IMR-90 (cell line): ENCODE results near the gene COQ4. TPM values are rescaled to one million over a fixed set of nuclear protein-coding genes. Genes with fewer than 3 reads are reported as not detected.

Experiments used
- ATAC-seq: fragments of 200-7000 bp; cut with Tn5 transposase; 2 replicates; pipeline ENCODE4 v1.9.1; 2020; ENCODE audit warnings: low read depth, mild to moderate bottlenecking, moderate library complexity
- BruUV-seq: library from RNA; stranded (reverse); fragments of 400-500 nt; replicated peaks from 2 replicates; lab custom pipeline; 2021; lab: Mats Ljungman, UMichigan
- CTCF ChIA-PET: fragments of 300-600 bp; formaldehyde crosslinking; extraction: SDS; loops from one replicate; lab custom pipeline; 2021; ENCODE audit warnings: antibody characterized with exemption; lab: Yijun Ruan, JAX
- POLR2A ChIA-PET: fragments of 300-600 bp; sonication (Branson Sonifier 250); formaldehyde crosslinking; loops from one replicate; lab custom pipeline; 2022; ENCODE audit warnings: antibody characterized with exemption; ENCODE audit not compliant: unreplicated experiment; lab: Charles Lee
- DNase-seq: peaks from one replicate; pipeline ENCODE4 v3.0.0; 2013
- H2AFZ ChIP-seq: replicated peaks from 2 replicates; pipeline ENCODE3; 2013; ENCODE audit warnings: low read length, mild to moderate bottlenecking; ENCODE audit not compliant: poor library complexity
- H2AK5ac ChIP-seq: 2 replicates; pipeline ENCODE4 v1.6.1; 2013; ENCODE audit warnings: low read depth, low read length, inconsistent platforms
- H2AK9ac ChIP-seq: replicated peaks from 2 replicates; pipeline ENCODE3; 2013; ENCODE audit warnings: mild to moderate bottlenecking, low read depth, low read length, moderate library complexity; ENCODE audit not compliant: poor library complexity
- H2BK120ac ChIP-seq: 2 replicates; pipeline ENCODE4 v1.6.1; 2013; ENCODE audit warnings: low read depth, low read length, inconsistent platforms
- H2BK15ac ChIP-seq: 3 replicates; pipeline ENCODE4 v1.6.1; 2013; ENCODE audit warnings: low read depth, low read length, inconsistent platforms
- H2BK20ac ChIP-seq: 2 replicates; pipeline ENCODE4 v1.6.1; 2013; ENCODE audit warnings: low read depth, mild to moderate bottlenecking, inconsistent platforms, low read length, moderate library complexity
- H2BK5ac ChIP-seq: 2 replicates; pipeline ENCODE4 v1.6.1; 2013; ENCODE audit warnings: mild to moderate bottlenecking, low read depth, low read length, inconsistent platforms; ENCODE audit not compliant: poor library complexity, severe bottlenecking
- H3K14ac ChIP-seq: replicated peaks from 2 replicates; pipeline ENCODE4 v1.6.1; 2013; ENCODE audit warnings: low read depth, low read length, inconsistent platforms
- H3K18ac ChIP-seq: 2 replicates; pipeline ENCODE4 v1.6.1; 2013; ENCODE audit warnings: low read depth, low read length, control low read depth
- H3K23ac ChIP-seq: 2 replicates; pipeline ENCODE4 v1.6.1; 2013; ENCODE audit warnings: low read depth, low read length, inconsistent platforms
- H3K27ac ChIP-seq: 2 replicates; pipeline ENCODE4 v1.5.1; 2013; ENCODE audit warnings: mild to moderate bottlenecking, control low read depth, low read length; ENCODE audit not compliant: insufficient read depth
- H3K27me3 ChIP-seq: 2 replicates; pipeline ENCODE4 v1.6.1; 2013; ENCODE audit warnings: low read length; ENCODE audit not compliant: control insufficient read depth, insufficient read depth
- H3K36me3 ChIP-seq: 2 replicates; pipeline ENCODE4 v1.6.1; 2013; ENCODE audit warnings: low read length, mixed read lengths; ENCODE audit not compliant: control insufficient read depth, insufficient read depth
- H3K4ac ChIP-seq: 2 replicates; pipeline ENCODE4 v1.6.1; 2013; ENCODE audit warnings: low read depth, low read length, inconsistent platforms
- H3K4me1 ChIP-seq: 2 replicates; pipeline ENCODE4 v1.6.1; 2013; ENCODE audit warnings: low read length, mixed read lengths; ENCODE audit not compliant: control insufficient read depth, insufficient read depth
- H3K4me2 ChIP-seq: 2 replicates; pipeline ENCODE4 v1.6.1; 2013; ENCODE audit warnings: low read depth, mild to moderate bottlenecking, control low read depth, low read length, moderate library complexity
- H3K4me3 ChIP-seq: 2 replicates; pipeline ENCODE4 v1.5.1; 2013; ENCODE audit warnings: low read depth, mild to moderate bottlenecking, control low read depth, low read length, moderate library complexity; ENCODE audit not compliant: insufficient read depth
- H3K56ac ChIP-seq: 2 replicates; pipeline ENCODE4 v1.6.1; 2013; ENCODE audit warnings: low read length, inconsistent platforms; ENCODE audit not compliant: insufficient read depth; ENCODE audit errors: extremely low read depth
- H3K79me1 ChIP-seq, 2 experiments: 2 replicates each; pipeline ENCODE4 v1.6.1; 2013; ENCODE audit warnings: low read length in 2 of 2, inconsistent platforms in 1 of 2, low read depth in 1 of 2
- H3K9ac ChIP-seq: 2 replicates; pipeline ENCODE4 v1.6.1; 2013; ENCODE audit warnings: low read depth, low read length, control low read depth
- H3K9me1 ChIP-seq: 2 replicates; pipeline ENCODE4 v1.6.1; 2013; ENCODE audit warnings: low read length, inconsistent platforms; ENCODE audit not compliant: insufficient read depth
- H3K9me3 ChIP-seq: 2 replicates; pipeline ENCODE4 v1.6.1; 2013; ENCODE audit warnings: low read length; ENCODE audit not compliant: control insufficient read depth, insufficient read depth
- H4K20me1 ChIP-seq: 2 replicates; pipeline ENCODE4 v1.6.1; 2013; ENCODE audit warnings: low read length, inconsistent platforms; ENCODE audit not compliant: insufficient read depth
- H4K5ac ChIP-seq: 2 replicates; pipeline ENCODE4 v1.6.1; 2013; ENCODE audit warnings: mild to moderate bottlenecking, low read depth, low read length, control low read depth
- H4K8ac ChIP-seq, 2 experiments: 2 replicates each; pipeline ENCODE4 v1.6.1; 2013; ENCODE audit warnings: low read depth in 2 of 2, low read length in 2 of 2, control low read depth in 1 of 2, inconsistent platforms in 1 of 2
- H4K91ac ChIP-seq: 2 replicates; pipeline ENCODE4 v1.6.1; 2013; ENCODE audit warnings: low read depth, low read length, inconsistent platforms; ENCODE audit not compliant: insufficient read depth
- CEBPB ChIP-seq: IDR thresholded peaks from 2 replicates; pipeline ENCODE4 v1.6.1; 2012; ENCODE audit warnings: low read depth, low read length, improper control_type of control experiment
- MAZ ChIP-seq: IDR thresholded peaks from 2 replicates; pipeline ENCODE4 v1.6.1; 2012; ENCODE audit warnings: low read depth, mild to moderate bottlenecking, low read length, improper control_type of control experiment, moderate library complexity, borderline replicate concordance
- NFE2L2 ChIP-seq: fragments of 150-350 bp; IDR thresholded peaks from 2 replicates; pipeline ENCODE4 v1.6.1; 2016; ENCODE audit warnings: low read depth, mild to moderate bottlenecking, low read length
- POLR2A ChIP-seq: IDR thresholded peaks from 2 replicates; pipeline ENCODE4 v1.6.1; 2012; ENCODE audit warnings: mild to moderate bottlenecking, low read depth, low read length
- RAD21 ChIP-seq: IDR thresholded peaks from 2 replicates; pipeline ENCODE4 v1.6.1; 2012; ENCODE audit warnings: low read length, improper control_type of control experiment
- RFX5 ChIP-seq: IDR thresholded peaks from 2 replicates; pipeline ENCODE4 v1.8.0; 2012; ENCODE audit warnings: low read depth, mild to moderate bottlenecking, low read length, moderate library complexity
- SMC3 ChIP-seq: fragments of 150-350 bp; IDR thresholded peaks from 2 replicates; pipeline ENCODE4 v1.6.1; 2016; ENCODE audit warnings: low read depth, mild to moderate bottlenecking, antibody characterized with exemption, low read length, moderate library complexity
- WGBS, 2 experiments: methylation state at CpG; one replicate each; pipeline versions ENCODE4 v1.1.5 to v1.1.7; 2013; ENCODE audit warnings: missing lambda C conversion rate in 2 of 2; ENCODE audit not compliant: insufficient read length in 1 of 2; ENCODE audit errors: extremely low coverage in 2 of 2; 5-methylcytosine and 5-hydroxymethylcytosine counted together
- dilution Hi-C: fragments of 300-500 bp; cut with HindIII; formaldehyde crosslinking; loops from one replicate; pipeline ENCODE4 v1.14.3; 2018; ENCODE audit warnings: low sequenced_read_pairs; ENCODE audit not compliant: unreplicated experiment
- in situ Hi-C: fragments of 300-500 bp; cut with MboI; formaldehyde crosslinking; loops from 3 replicates; pipeline ENCODE4 v1.14.3; 2019; ENCODE audit warnings: low sequenced_read_pairs, inconsistent platforms, mixed read lengths
- intact Hi-C: fragments of 100-400 bp; cut with micrococcal nuclease; formaldehyde crosslinking; loops from 2 replicates; pipeline ENCODE4 v1.10.0; 2022
- polyA plus RNA-seq, 3 experiments: library from polyadenylated mRNA; depleted of rRNA; stranded (reverse); fragments of >200 nt; gene quantifications; 2 replicates each; pipeline ENCODE4 v1.2.3, GENCODE V29; 2012; ENCODE audit warnings: low replicate concordance in 1 of 3
- total RNA-seq: library from RNA; depleted of rRNA; stranded (reverse); fragments of >200 nt; gene quantifications from 2 replicates; pipeline ENCODE4 v1.2.3, GENCODE V29; 2012
- TF ChIP-seq, protein P1 (sequence below): fragments of 150-350 bp; IDR thresholded peaks from 2 replicates; pipeline ENCODE4 v1.6.1; 2016; ENCODE audit warnings: low read depth, mild to moderate bottlenecking, low read length, moderate library complexity, borderline replicate concordance
- TF ChIP-seq, protein P2 (sequence below): fragments of 150-350 bp; IDR thresholded peaks from 2 replicates; pipeline ENCODE4 v1.6.1; 2017; ENCODE audit warnings: mild to moderate bottlenecking, antibody characterized with exemption, low read length, low read depth

The COQ4 gene
- total and polyA plus RNA-seq, 2 of the 4 experiments (the other 2 are of a cell fraction): 20.1 to 41.4 TPM

DNA sequence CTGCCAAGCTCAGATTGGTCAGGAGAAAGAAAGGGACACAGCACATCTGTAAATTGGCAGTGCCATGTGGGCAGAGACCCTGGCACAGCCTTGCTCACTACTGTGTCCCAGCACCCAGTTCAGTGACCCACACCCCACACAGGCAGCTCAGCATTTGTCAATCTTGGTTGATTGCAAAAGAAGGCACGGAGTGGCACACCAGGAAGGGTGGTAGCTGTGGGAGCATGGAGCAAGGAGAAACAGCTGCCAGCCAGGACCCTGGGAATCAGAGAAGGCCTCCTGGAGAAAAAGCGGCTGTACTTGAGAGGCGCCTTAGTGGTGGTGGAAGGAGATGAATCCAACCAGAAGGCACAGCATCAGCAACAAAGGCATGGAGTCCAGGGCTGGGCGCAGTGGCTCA, 21.2 kb downstream of the COQ4 start:
- ATAC-seq: no peak
- Histone ChIP-seq H3K18ac (no peak overlapping the region), H3K14ac (no peak overlapping the region), H3K23ac (no peak overlapping the region), H3K4me1 (peaks cover 4% of the 10 kb centered on the region; the same call in 1 of the 2 replicates), H3K27ac (no peak overlapping the region), H3K56ac (no peak overlapping the region), H3K4ac (no peak overlapping the region), H2BK120ac (no peak overlapping the region), H3K79me1 (peaks cover 4 to 29% of the 10 kb centered on the region in 2 experiments; a peak in 3 of 4 replicates), H2BK20ac (no peak overlapping the region), H4K5ac (no peak overlapping the region), H3K27me3 (no peaks in the 10 kb centered on the region), H3K36me3 (peaks cover 32% of the 10 kb centered on the region), H4K91ac (no peak overlapping the region), H3K9me1 (peaks cover 8% of the 10 kb centered on the region), H4K8ac (no peak overlapping the region), H4K20me1 (peaks cover 3% of the 10 kb centered on the region; the same call in 1 of the 2 replicates), H2AFZ (no peak overlapping the region), H3K4me3 (no peak overlapping the region), H2AK5ac (no peak overlapping the region), H2BK5ac (no peak overlapping the region), H2AK9ac (no peak overlapping the region), H3K9ac (no peak overlapping the region), H2BK15ac (no peak overlapping the region), H3K9me3 (no peaks in the 10 kb centered on the region), H3K4me2 (no peak overlapping the region)
- TF ChIP-seq RAD21 (no peak), SMC3 (no peak), POLR2A (no peak), RFX5 (no peak), CEBPB (no peak), MAZ (no peak), NFE2L2 (no peak)
- TF ChIP-seq, protein P1, sequence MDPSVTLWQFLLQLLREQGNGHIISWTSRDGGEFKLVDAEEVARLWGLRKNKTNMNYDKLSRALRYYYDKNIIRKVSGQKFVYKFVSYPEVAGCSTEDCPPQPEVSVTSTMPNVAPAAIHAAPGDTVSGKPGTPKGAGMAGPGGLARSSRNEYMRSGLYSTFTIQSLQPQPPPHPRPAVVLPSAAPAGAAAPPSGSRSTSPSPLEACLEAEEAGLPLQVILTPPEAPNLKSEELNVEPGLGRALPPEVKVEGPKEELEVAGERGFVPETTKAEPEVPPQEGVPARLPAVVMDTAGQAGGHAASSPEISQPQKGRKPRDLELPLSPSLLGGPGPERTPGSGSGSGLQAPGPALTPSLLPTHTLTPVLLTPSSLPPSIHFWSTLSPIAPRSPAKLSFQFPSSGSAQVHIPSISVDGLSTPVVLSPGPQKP: no peak
- TF ChIP-seq, protein P2, sequence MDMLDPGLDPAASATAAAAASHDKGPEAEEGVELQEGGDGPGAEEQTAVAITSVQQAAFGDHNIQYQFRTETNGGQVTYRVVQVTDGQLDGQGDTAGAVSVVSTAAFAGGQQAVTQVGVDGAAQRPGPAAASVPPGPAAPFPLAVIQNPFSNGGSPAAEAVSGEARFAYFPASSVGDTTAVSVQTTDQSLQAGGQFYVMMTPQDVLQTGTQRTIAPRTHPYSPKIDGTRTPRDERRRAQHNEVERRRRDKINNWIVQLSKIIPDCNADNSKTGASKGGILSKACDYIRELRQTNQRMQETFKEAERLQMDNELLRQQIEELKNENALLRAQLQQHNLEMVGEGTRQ: no peak
- intact Hi-C loops (no loop called here), in situ Hi-C loops (no loop called here), dilution Hi-C loops (no loop called here)
- POLR2A ChIA-PET: no interaction called here
- WGBS, 2 experiments: 93% methylated on average over 3 of the region's 4 CpGs; no CpG with 5 or more reads in 1 of the 2 experiments
- CTCF ChIA-PET: no interaction called here
- BruUV-seq: no TSS peak
- DNase-seq: no peak
